Measurements from ENCODE around the gene ATF4. TPM values are rescaled to one million over a fixed set of nuclear protein-coding genes. Genes with fewer than 3 reads are reported as not detected.

Gene ATF4
- total RNA-seq, 1 experiment from 2014 or later = 488 TPM

GRCh38 chr22:39488563-39489083, 31.7 kb upstream of the ATF4 start:
- no peak overlapping the region for H3K4me2 ChIP-seq
- H3F3A ChIP-seq (ENCODE audit: insufficient read depth, low read depth) = no peaks in the 10 kb centered on the region; the same call in 1 of the 2 replicates
- no peak for TF ChIP-seq EZH2 (IDR thresholded peaks at IDR 0.05; ENCODE audit: low read depth)
- TF ChIP-seq CTCF (conservative IDR thresholded peaks at IDR 0.05) = no peak
- H3K9me3 ChIP-seq (ENCODE audit: insufficient read depth, low read depth) = no peaks in the 10 kb centered on the region
- ChIA-PET CTCF (no interaction called here), POLR2A (ENCODE audit: unreplicated experiment) (no interaction called here)
- peaks cover 10% of the 10 kb centered on the region for H3K27me3 ChIP-seq (ENCODE audit: insufficient read depth, low read depth)
- no peaks in the 10 kb centered on the region for H3K36me3 ChIP-seq (ENCODE audit: low read depth)
- H3K27ac ChIP-seq = no peak overlapping the region
- no peak overlapping the region for H2AFZ ChIP-seq
- intact Hi-C loops (cut with micrococcal nuclease; ENCODE audit: unreplicated experiment) = no loop called here
- H4K20me1 ChIP-seq (ENCODE audit: insufficient read depth) = no peaks in the 10 kb centered on the region
- no peaks in the 10 kb centered on the region for H3K9me2 ChIP-seq (ENCODE audit: insufficient read depth)
- no peak overlapping the region for H3K4me3 ChIP-seq
- H3K4me1 ChIP-seq (replicated peaks; ENCODE audit: insufficient read depth) = no peaks in the 10 kb centered on the region
- H3K79me2 ChIP-seq (ENCODE audit: low read depth) = no peaks in the 10 kb centered on the region
- DNase-seq = no peak
- BruUV-seq (replicated peaks) = no TSS peak

- Histone ChIP-seq H4K20me1 (ENCODE audit: insufficient read depth) (no peaks in the 10 kb centered on the region), H3K36me3 (ENCODE audit: low read depth) (no peaks in the 10 kb centered on the region), H3K4me1 (replicated peaks; ENCODE audit: insufficient read depth) (no peaks in the 10 kb centered on the region), H3K79me2 (ENCODE audit: low read depth) (no peaks in the 10 kb centered on the region), H3K27me3 (ENCODE audit: insufficient read depth, low read depth) (peaks cover 3% of the 10 kb centered on the region; the same call in 1 of the 2 replicates), H3K9me3 (ENCODE audit: insufficient read depth, low read depth) (no peaks in the 10 kb centered on the region), H3K4me2 (peak overlapping the region; percentile 18; the same call in 1 of the 2 replicates), H3K27ac (no peak overlapping the region), H3K9me2 (ENCODE audit: insufficient read depth) (no peaks in the 10 kb centered on the region), H3K4me3 (no peak overlapping the region), H3F3A (ENCODE audit: insufficient read depth, low read depth) (peaks cover 2% of the 10 kb centered on the region; the same call in 1 of the 2 replicates), H2AFZ (no peak overlapping the region)
- intact Hi-C loops (cut with micrococcal nuclease; ENCODE audit: unreplicated experiment) = no loop called here
- ChIA-PET CTCF (no interaction called here), POLR2A (ENCODE audit: unreplicated experiment) (interaction anchor here (0.5 to 1.0 kb wide), 3 partner anchors 13 to 38 kb away, joined by 3 to 12 read pairs (median 5); partner anchors contain the start of gene MIEF1)
- no peak for TF ChIP-seq EZH2 (IDR thresholded peaks at IDR 0.05; ENCODE audit: low read depth)
- TF ChIP-seq CTCF (conservative IDR thresholded peaks at IDR 0.05) = no peak
- no peak for DNase-seq
- no TSS peak for BruUV-seq (replicated peaks)
These were observed 31.0 kb upstream of the ATF4 start for GRCh38 chr22:39489094-39490068.

- Histone ChIP-seq H3K9me3 (ENCODE audit: insufficient read depth, low read depth) (no peaks in the 10 kb centered on the region), H3K4me3 (no peak overlapping the region), H2AFZ (no peak overlapping the region), H3K36me3 (ENCODE audit: low read depth) (no peaks in the 10 kb centered on the region), H3K9me2 (ENCODE audit: insufficient read depth) (no peaks in the 10 kb centered on the region), H3K4me1 (replicated peaks; ENCODE audit: insufficient read depth) (no peaks in the 10 kb centered on the region), H3K27me3 (ENCODE audit: insufficient read depth, low read depth) (no peaks in the 10 kb centered on the region), H3K27ac (no peak overlapping the region), H3K79me2 (ENCODE audit: low read depth) (no peaks in the 10 kb centered on the region), H4K20me1 (ENCODE audit: insufficient read depth) (no peaks in the 10 kb centered on the region), H3F3A (ENCODE audit: insufficient read depth, low read depth) (peaks cover 3% of the 10 kb centered on the region; the same call in 1 of the 2 replicates), H3K4me2 (peak overlapping the region; percentile 18; the same call in 1 of the 2 replicates)
- ChIA-PET POLR2A (ENCODE audit: unreplicated experiment) (interaction anchor here (0.5 to 1.0 kb wide), 5 partner anchors 10 to 37 kb away, joined by 3 to 12 read pairs (median 5); partner anchors contain the start of gene MIEF1), CTCF (interaction anchor here (0.5 kb wide), 1 partner anchor 28 kb away, joined by 5 read pairs; no protein-coding TSS in a partner anchor)
- BruUV-seq (replicated peaks) = no TSS peak
- peak; percentile 68 to 76 for DNase-seq
- intact Hi-C loops (cut with micrococcal nuclease; ENCODE audit: unreplicated experiment) = no loop called here
- TF ChIP-seq EZH2 (IDR thresholded peaks at IDR 0.05; ENCODE audit: low read depth) (no peak), CTCF (conservative IDR thresholded peaks at IDR 0.05) (no peak)
These were observed 30.1 kb upstream of the ATF4 start for GRCh38 chr22:39490135-39490798.

Measured in PC-9 (cell line).